Caco-2 (cell line): ENCODE data around the gene TMEM183A. TPM values are rescaled to one million over a fixed set of nuclear protein-coding genes. Genes with fewer than 3 reads are reported as not detected.

ENCODE experiments used
- BruUV-seq: library from RNA; stranded (reverse); fragments of 400-500 nt; replicated peaks from 2 replicates; lab custom pipeline; 2021; lab: Mats Ljungman, UMichigan
- CTCF ChIA-PET: fragments of 300-600 bp; sonication (Branson Sonifier 250); formaldehyde crosslinking; loops from one replicate; lab custom pipeline; 2022; ENCODE audit warnings: antibody characterized with exemption; lab: Charles Lee
- POLR2A ChIA-PET: fragments of 300-600 bp; sonication (Branson Sonifier 250); formaldehyde crosslinking; loops from one replicate; lab custom pipeline; 2022; ENCODE audit warnings: antibody characterized with exemption; lab: Charles Lee
- DNase-seq, 2 experiments: peaks; one replicate each; pipeline versions ENCODE4 v3.0.0 to v3.0.0-alpha.2; 2020 to 2022
- H3K27me3 ChIP-seq: replicated peaks from 2 replicates; pipeline ENCODE4 v1.6.0; 2011; ENCODE audit warnings: low read length; ENCODE audit not compliant: control insufficient read depth, insufficient read depth
- H3K36me3 ChIP-seq: 2 replicates; pipeline ENCODE4 v1.5.1; 2011; ENCODE audit warnings: low read length; ENCODE audit not compliant: control insufficient read depth, insufficient read depth
- H3K4me1 ChIP-seq: fragments of 250-450 bp; sonication (Bioruptor Pico); 2 replicates; pipeline ENCODE4 v1.5.1; 2020; ENCODE audit warnings: mild to moderate bottlenecking
- H3K4me3 ChIP-seq: 2 replicates; pipeline ENCODE4 v1.5.1; 2011; ENCODE audit warnings: low read depth, mild to moderate bottlenecking, control low read depth, low read length
- H3K9me3 ChIP-seq: fragments of 250-450 bp; sonication (Bioruptor Pico); 2 replicates; pipeline ENCODE4 v1.5.1; 2020; ENCODE audit warnings: mild to moderate bottlenecking, moderate library complexity
- H3K27ac Mint-ChIP-seq: one replicate; pipeline ENCODE4 v1.8.0; 2022; ENCODE audit warnings: mixed read lengths; ENCODE audit not compliant: unreplicated experiment
- H3K27me3 Mint-ChIP-seq: one replicate; pipeline ENCODE4 v1.8.0; 2022; ENCODE audit warnings: mixed read lengths; ENCODE audit not compliant: insufficient read depth, unreplicated experiment
- H3K36me3 Mint-ChIP-seq: one replicate; pipeline ENCODE4 v1.8.0; 2022; ENCODE audit warnings: mild to moderate bottlenecking, mixed read lengths; ENCODE audit not compliant: insufficient read depth, unreplicated experiment
- H3K4me1 Mint-ChIP-seq: one replicate; pipeline ENCODE4 v1.8.0; 2022; ENCODE audit warnings: low read depth, mixed read lengths; ENCODE audit not compliant: unreplicated experiment
- H3K4me3 Mint-ChIP-seq: one replicate; pipeline ENCODE4 v1.8.0; 2022; ENCODE audit warnings: mild to moderate bottlenecking, moderate library complexity, mixed read lengths; ENCODE audit not compliant: unreplicated experiment
- H3K9me3 Mint-ChIP-seq: one replicate; pipeline ENCODE4 v1.8.0; 2022; ENCODE audit warnings: mixed read lengths; ENCODE audit not compliant: unreplicated experiment
- intact Hi-C: fragments of 100-400 bp; cut with micrococcal nuclease; formaldehyde crosslinking; loops from one replicate; pipeline ENCODE4 v1.10.0; 2022; ENCODE audit not compliant: unreplicated experiment
- total RNA-seq: library from RNA; stranded (reverse); gene quantifications from 2 replicates; pipeline ENCODE4 v1.2.3, GENCODE V29; 2022
- TF ChIP-seq, protein P1 (sequence below), 2 experiments: fragments of 200-600 bp in 1 of 2; IDR thresholded peaks; 1 replicate in 1 of 2; 2 replicates in 1 of 2; pipeline versions ENCODE4 v1.5.1 to v1.8.0; 2011 to 2022; ENCODE audit warnings: antibody characterized with exemption in 1 of 2, control low read depth in 1 of 2, inconsistent platforms in 1 of 2, low read depth in 1 of 2, low read length in 1 of 2, mild to moderate bottlenecking in 1 of 2, moderate library complexity in 1 of 2; ENCODE audit not compliant: insufficient read depth in 1 of 2, severe bottlenecking in 1 of 2, unreplicated experiment in 1 of 2

TMEM183A gene
- total RNA-seq, 1 experiment from 2014 or later, result 74.3 TPM

DNA sequence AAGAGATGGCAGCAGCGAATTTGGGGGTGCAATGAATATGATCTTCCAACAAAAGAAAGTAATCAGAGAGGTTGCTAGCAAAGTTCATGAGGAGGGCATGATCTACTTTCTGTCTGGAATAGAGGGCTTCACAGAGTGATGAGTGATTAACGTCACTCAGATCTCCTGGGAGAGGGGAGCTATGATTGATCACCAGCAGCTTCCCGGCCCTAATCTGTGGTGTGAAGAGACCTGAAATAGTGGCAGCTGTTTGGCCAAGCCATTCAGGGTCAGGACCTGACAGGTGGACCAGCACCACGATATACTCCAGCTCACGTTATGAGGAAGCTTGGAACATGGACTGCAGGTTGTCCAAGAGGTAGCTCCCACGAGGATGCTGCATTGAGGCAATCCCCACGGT is 19.9 kb upstream of the TMEM183A start:
- H3K4me1 ChIP-seq, result no peaks in the 10 kb centered on the region
- H3K4me1 Mint-ChIP-seq, result no peaks in the 10 kb centered on the region
- H3K27ac Mint-ChIP-seq, result no peak overlapping the region
- POLR2A ChIA-PET, result no interaction called here
- no TSS peak for BruUV-seq
- peaks cover 8% of the 10 kb centered on the region for H3K27me3 Mint-ChIP-seq
- no peaks in the 10 kb centered on the region for H3K36me3 Mint-ChIP-seq
- intact Hi-C loops, result no loop called here
- H3K9me3 Mint-ChIP-seq, result no peaks in the 10 kb centered on the region
- no peaks in the 10 kb centered on the region for H3K9me3 ChIP-seq
- no peak overlapping the region for H3K4me3 ChIP-seq
- no peak overlapping the region for H3K4me3 Mint-ChIP-seq
- DNase-seq, result no peak
- H3K27me3 ChIP-seq, result 0 out of 2 replicates have a peak, but pooled peaks cover 1% of the 10 kb centered on the region
- CTCF ChIA-PET, result no interaction called here
- H3K36me3 ChIP-seq, result no peaks in the 10 kb centered on the region
- TF ChIP-seq, protein P1, sequence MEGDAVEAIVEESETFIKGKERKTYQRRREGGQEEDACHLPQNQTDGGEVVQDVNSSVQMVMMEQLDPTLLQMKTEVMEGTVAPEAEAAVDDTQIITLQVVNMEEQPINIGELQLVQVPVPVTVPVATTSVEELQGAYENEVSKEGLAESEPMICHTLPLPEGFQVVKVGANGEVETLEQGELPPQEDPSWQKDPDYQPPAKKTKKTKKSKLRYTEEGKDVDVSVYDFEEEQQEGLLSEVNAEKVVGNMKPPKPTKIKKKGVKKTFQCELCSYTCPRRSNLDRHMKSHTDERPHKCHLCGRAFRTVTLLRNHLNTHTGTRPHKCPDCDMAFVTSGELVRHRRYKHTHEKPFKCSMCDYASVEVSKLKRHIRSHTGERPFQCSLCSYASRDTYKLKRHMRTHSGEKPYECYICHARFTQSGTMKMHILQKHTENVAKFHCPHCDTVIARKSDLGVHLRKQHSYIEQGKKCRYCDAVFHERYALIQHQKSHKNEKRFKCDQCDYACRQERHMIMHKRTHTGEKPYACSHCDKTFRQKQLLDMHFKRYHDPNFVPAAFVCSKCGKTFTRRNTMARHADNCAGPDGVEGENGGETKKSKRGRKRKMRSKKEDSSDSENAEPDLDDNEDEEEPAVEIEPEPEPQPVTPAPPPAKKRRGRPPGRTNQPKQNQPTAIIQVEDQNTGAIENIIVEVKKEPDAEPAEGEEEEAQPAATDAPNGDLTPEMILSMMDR (IDR thresholded peaks at IDR 0.05; ENCODE audit: insufficient read depth in 1 of 2, low read depth in 1 of 2, low read length in 1 of 2, severe bottlenecking in 1 of 2, unreplicated experiment in 1 of 2), result no peak

DNA sequence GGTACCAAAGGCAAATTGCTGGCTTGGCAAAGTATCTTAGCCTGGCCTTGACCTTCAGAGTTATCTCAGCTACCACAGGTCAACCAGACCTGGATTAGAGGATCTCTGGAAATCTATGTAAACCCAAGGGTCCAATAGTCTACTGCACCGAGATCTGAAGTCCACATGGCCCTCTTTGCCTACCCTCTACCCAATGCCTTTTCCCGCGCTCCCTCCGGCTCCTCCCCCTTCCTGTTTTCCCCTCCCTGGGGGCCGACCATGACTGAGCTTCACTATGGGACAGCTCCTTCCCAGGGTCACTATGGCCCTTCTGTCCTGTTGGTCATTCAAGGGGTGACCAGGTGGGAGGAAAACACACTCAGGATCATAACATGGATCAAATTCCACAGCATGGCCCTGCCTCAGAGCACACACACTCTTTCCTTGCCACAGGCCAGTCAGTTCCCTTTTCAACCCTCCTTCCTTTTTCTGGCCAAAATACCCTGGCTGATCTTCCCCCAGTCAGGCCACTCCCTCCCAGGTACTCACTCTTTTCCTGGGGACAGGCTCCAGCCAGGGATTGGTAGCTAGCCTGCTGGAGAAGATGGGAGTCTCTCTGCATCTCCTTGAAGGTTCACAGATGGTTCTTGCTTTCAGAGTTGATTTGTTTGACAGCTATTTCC is 19.1 kb upstream of the TMEM183A start:
- H3K27me3 ChIP-seq, result 0 out of 2 replicates have a peak, but pooled peaks cover 1% of the 10 kb centered on the region
- no peaks in the 10 kb centered on the region for H3K4me1 Mint-ChIP-seq
- H3K36me3 Mint-ChIP-seq, result no peaks in the 10 kb centered on the region
- no peaks in the 10 kb centered on the region for H3K4me1 ChIP-seq
- H3K9me3 Mint-ChIP-seq, result no peaks in the 10 kb centered on the region
- TF ChIP-seq, protein P1 (IDR thresholded peaks at IDR 0.05; ENCODE audit: insufficient read depth in 1 of 2, low read depth in 1 of 2, low read length in 1 of 2, severe bottlenecking in 1 of 2, unreplicated experiment in 1 of 2), result no peak
- ChIA-PET CTCF (interaction anchor here (0.6 kb wide), 1 partner anchor 61 kb away, joined by 3 read pairs; the partner anchor contains the start of gene KLHL12), POLR2A (no interaction called here)
- H3K27me3 Mint-ChIP-seq, result peaks cover 13% of the 10 kb centered on the region
- BruUV-seq, result no TSS peak
- intact Hi-C loops, result no loop called here
- H3K27ac Mint-ChIP-seq, result no peak overlapping the region
- H3K9me3 ChIP-seq, result 0 out of 2 replicates have a peak, but pooled peaks cover 3% of the 10 kb centered on the region
- H3K4me3 Mint-ChIP-seq, result no peak overlapping the region
- DNase-seq, result no peak
- no peak overlapping the region for H3K4me3 ChIP-seq
- H3K36me3 ChIP-seq, result no peaks in the 10 kb centered on the region

DNA sequence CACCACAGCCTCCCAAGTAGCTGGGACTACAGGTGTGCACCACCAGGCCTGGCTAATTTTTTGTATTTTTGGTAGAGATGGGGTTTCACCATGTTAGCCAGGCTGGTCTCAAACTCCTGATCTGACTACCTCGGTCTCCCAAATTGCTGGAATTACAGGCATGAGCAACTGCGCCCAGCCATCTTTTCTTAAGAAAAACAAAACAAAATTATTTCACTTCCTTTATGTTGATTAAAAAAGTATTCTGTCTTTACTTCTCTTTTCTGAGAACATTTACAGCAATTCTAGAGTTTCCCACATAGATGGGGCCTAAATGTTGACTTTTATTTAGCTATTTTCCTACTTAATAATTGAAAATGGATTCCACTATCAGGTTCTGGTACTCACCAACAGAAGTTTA is 17.3 kb upstream of the TMEM183A start:
- no peaks in the 10 kb centered on the region for H3K9me3 Mint-ChIP-seq
- H3K27me3 Mint-ChIP-seq, result peaks cover 20% of the 10 kb centered on the region
- ChIA-PET POLR2A (no interaction called here), CTCF (no interaction called here)
- no peaks in the 10 kb centered on the region for H3K4me1 Mint-ChIP-seq
- no peaks in the 10 kb centered on the region for H3K36me3 ChIP-seq
- no TSS peak for BruUV-seq
- H3K4me3 ChIP-seq, result no peak overlapping the region
- no peaks in the 10 kb centered on the region; the same call in 1 of the 2 replicates for H3K4me1 ChIP-seq
- no peak overlapping the region for H3K4me3 Mint-ChIP-seq
- no peak overlapping the region for H3K27ac Mint-ChIP-seq
- H3K27me3 ChIP-seq, result 0 out of 2 replicates have a peak, but pooled peaks cover 1% of the 10 kb centered on the region
- H3K9me3 ChIP-seq, result 0 out of 2 replicates have a peak, but pooled peaks cover 3% of the 10 kb centered on the region
- no peak for DNase-seq
- TF ChIP-seq, protein P1 (IDR thresholded peaks at IDR 0.05; ENCODE audit: insufficient read depth in 1 of 2, low read depth in 1 of 2, low read length in 1 of 2, severe bottlenecking in 1 of 2, unreplicated experiment in 1 of 2), result no peak
- intact Hi-C loops, result no loop called here
- no peaks in the 10 kb centered on the region for H3K36me3 Mint-ChIP-seq
